ENCODE data around the gene RBM23.

RBM23 gene

DNA sequence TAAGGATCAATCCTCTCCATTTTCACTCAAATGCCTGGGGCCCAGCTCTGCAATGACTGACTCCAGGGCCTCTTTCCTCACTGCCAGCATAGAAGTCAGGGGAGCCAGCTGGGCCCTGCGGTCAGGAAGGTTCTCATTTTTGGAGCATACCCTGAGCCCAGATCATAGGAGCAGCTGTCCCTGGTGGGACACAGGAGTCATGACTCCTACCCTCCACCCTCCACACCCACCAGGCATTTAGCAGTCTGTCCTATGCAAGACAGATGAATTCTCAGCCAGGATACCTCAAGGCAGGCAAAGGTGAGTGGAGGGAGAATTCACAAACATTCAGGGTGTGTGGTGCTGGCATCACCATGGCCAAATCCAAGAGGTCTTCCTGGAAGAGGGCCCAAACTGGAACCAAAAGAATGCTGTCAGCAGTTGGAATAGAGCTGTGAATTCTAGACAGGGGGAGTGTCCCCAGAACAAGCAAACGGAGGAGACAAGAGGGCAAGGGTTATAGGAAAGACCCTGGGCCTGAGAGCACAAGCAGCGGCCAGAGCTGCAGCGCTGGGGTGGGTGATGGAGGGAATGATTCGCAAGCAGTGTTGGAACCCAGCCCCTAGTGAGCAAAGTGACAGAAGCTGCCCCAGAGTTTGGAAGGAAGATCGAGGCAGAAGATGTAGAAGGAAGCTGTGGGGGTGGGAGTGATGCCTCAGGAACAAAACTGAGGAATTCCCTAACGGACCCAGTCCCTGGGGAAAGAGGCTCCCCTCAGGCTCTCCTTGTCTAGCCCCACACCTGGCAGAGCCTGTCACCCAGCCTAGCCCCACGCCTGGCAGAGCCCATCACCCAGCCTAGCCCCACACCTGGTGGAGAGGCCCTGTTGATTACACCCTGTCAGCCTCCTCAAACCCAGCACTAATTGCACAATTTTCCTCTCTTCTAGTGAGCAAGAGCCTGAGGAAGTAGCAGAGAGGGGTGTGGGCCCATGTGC is 40.4 kb downstream of the RBM23 start:
- Histone ChIP-seq H3K4me3 (no peak overlapping the region), H3K27me3 (no peaks in the 10 kb centered on the region), H3K27ac (no peak overlapping the region), H3K4me1 (peaks cover 0 to 36% (median 17%) of the 10 kb centered on the region in 4 donors), H3K36me3 (peaks cover 50 to 58% (median 52%) of the 10 kb centered on the region in 3 donors), H3K9me3 (no peaks in the 10 kb centered on the region)
- peak in 1 of 2 donors; percentile 51 for DNase-seq
- TF ChIP-seq, protein P1, sequence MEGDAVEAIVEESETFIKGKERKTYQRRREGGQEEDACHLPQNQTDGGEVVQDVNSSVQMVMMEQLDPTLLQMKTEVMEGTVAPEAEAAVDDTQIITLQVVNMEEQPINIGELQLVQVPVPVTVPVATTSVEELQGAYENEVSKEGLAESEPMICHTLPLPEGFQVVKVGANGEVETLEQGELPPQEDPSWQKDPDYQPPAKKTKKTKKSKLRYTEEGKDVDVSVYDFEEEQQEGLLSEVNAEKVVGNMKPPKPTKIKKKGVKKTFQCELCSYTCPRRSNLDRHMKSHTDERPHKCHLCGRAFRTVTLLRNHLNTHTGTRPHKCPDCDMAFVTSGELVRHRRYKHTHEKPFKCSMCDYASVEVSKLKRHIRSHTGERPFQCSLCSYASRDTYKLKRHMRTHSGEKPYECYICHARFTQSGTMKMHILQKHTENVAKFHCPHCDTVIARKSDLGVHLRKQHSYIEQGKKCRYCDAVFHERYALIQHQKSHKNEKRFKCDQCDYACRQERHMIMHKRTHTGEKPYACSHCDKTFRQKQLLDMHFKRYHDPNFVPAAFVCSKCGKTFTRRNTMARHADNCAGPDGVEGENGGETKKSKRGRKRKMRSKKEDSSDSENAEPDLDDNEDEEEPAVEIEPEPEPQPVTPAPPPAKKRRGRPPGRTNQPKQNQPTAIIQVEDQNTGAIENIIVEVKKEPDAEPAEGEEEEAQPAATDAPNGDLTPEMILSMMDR (IDR thresholded peaks at IDR 0.05), result no peak
- intact Hi-C loops (cut with DNase I; ENCODE audit: low total_unique reads), result no loop called here

DNA sequence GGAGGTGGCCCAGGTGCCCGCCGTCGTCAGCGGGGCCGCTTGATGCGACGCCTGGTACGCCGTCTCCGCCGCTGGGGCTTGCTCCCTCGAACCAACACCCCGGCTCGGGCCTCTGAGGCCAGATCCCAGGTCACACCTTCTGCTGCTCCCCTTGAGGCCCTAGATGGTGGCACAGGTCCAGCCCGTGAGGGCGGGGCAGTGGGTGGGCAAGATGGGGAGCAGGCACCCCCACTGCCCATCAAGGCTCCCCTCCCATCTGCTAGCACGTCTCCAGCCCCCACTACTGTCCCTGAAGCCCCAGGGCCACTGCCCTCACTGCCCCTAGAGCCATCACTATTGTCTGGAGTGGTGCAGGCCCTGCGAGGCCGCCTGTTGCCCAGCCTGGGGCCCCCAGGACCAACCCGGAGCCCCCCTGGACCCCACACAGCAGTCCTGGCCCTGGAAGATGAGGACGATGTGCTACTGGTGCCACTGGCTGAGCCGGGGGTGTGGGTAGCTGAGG is 41.9 kb downstream of the RBM23 start:
- intact Hi-C loops (cut with DNase I; ENCODE audit: low total_unique reads), result no loop called here
- DNase-seq, result no peak
- Histone ChIP-seq H3K4me3 (no peak overlapping the region), H3K36me3 (peaks cover 55 to 64% (median 56%) of the 10 kb centered on the region in 3 donors), H3K27ac (no peak overlapping the region), H3K27me3 (no peaks in the 10 kb centered on the region), H3K4me1 (peaks cover 0 to 35% (median 24%) of the 10 kb centered on the region in 4 donors), H3K9me3 (no peaks in the 10 kb centered on the region)
- TF ChIP-seq, protein P1 (IDR thresholded peaks at IDR 0.05), result no peak

DNA sequence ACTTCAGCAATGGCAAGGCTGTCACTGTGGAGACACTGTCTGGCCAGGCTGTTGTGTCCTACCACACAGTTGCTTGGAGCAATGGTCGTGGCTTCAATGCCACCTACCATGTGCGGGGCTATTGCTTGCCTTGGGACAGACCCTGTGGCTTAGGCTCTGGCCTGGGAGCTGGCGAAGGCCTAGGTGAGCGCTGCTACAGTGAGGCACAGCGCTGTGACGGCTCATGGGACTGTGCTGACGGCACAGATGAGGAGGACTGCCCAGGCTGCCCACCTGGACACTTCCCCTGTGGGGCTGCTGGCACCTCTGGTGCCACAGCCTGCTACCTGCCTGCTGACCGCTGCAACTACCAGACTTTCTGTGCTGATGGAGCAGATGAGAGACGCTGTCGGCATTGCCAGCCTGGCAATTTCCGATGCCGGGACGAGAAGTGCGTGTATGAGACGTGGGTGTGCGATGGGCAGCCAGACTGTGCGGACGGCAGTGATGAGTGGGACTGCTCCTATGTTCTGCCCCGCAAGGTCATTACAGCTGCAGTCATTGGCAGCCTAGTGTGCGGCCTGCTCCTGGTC is 43.1 kb downstream of the RBM23 start:
- Histone ChIP-seq H3K4me1 (peaks cover 0 to 35% (median 25%) of the 10 kb centered on the region in 4 donors), H3K36me3 (peaks cover 55 to 64% (median 56%) of the 10 kb centered on the region in 3 donors), H3K27me3 (no peaks in the 10 kb centered on the region), H3K4me3 (no peak overlapping the region), H3K27ac (no peak overlapping the region), H3K9me3 (no peaks in the 10 kb centered on the region)
- intact Hi-C loops (cut with DNase I; ENCODE audit: low total_unique reads), result no loop called here
- TF ChIP-seq, protein P1 (IDR thresholded peaks at IDR 0.05), result no peak
- DNase-seq, result no peak

DNA sequence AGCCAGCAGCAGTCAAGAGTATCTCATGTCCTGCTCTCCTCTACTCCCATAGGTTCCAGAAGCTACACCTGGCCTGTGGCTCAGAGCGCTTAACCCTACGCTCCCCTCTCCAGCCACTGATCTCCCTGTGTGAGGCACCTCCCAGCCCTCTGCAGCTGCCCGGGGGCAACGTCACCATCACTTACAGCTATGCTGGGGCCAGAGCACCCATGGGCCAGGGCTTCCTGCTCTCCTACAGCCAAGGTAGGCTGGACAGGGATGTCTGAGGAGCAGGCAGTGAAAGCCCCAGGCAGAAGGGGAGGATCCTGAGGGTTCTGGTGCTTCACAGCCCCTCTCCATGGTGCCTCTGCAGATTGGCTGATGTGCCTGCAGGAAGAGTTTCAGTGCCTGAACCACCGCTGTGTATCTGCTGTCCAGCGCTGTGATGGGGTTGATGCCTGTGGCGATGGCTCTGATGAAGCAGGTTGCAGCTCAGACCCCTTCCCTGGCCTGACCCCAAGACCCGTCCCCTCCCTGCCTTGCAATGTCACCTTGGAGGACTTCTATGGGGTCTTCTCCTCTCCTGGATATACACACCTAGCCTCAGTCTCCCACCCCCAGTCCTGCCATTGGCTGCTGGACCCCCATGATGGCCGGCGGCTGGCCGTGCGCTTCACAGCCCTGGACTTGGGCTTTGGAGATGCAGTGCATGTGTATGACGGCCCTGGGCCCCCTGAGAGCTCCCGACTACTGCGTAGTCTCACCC is 43.8 kb downstream of the RBM23 start:
- H3K4me1 ChIP-seq, result peaks cover 0 to 40% (median 31%) of the 10 kb centered on the region in 4 donors
- H3K9me3 ChIP-seq, result no peaks in the 10 kb centered on the region
- intact Hi-C loops (cut with DNase I; ENCODE audit: low total_unique reads), result no loop called here
- H3K36me3 ChIP-seq, result peaks cover 55 to 64% (median 56%) of the 10 kb centered on the region in 3 donors
- H3K27me3 ChIP-seq, result no peaks in the 10 kb centered on the region
- H3K4me3 ChIP-seq, result no peak overlapping the region
- DNase-seq, result peak in 1 of 2 donors; percentile 64
- TF ChIP-seq, protein P1 (IDR thresholded peaks at IDR 0.05), result no peak
- H3K27ac ChIP-seq, result no peak overlapping the region

DNA sequence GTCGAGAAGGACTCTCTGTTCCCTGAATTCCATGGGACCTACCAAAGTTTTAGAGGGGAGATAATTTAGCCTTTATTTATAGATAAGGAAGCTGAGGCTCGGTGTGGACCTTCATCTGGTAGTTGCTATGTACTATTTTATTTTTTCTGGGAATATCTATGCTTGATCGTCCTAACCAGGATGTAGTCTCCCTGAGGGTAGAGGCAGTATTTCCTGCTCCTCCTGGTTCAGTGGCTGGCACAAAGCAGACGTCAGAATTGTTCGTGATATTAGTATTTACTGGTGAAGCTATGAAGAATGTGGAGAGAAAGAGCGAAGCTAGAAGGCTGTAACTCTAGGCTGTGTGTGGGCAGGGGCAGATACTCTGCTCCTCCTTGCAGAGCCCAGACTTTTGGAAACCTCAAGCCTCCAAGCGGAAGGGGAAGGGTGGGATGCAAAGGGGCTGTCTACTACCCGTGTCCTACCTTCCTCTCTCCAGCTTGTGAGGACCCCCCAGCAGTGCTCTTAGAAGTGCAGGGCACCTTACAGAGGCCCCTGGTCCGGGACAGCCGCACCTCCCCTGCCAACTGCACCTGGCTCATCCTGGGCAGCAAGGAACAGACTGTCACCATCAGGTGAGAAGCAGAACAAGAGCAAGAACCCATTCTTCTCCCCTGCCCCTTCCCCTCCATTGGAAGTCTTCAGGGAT is 46.0 kb downstream of the RBM23 start:
- DNase-seq, result no peak
- Histone ChIP-seq H3K4me3 (peak overlapping the region; percentile 78 to 97), H3K36me3 (peaks cover 49 to 50% (median 50%) of the 10 kb centered on the region in 3 donors), H3K27ac (peak overlapping the region; percentile 96 to 99), H3K4me1 (peaks cover 0 to 48% (median 40%) of the 10 kb centered on the region in 4 donors), H3K27me3 (no peaks in the 10 kb centered on the region), H3K9me3 (no peaks in the 10 kb centered on the region)
- intact Hi-C loops (cut with DNase I; ENCODE audit: low total_unique reads), result no loop called here
- TF ChIP-seq, protein P1 (IDR thresholded peaks at IDR 0.05), result no peak
